MM.1S (cell line): ENCODE results near the gene SLC37A1.

Experiments
- DNase-seq: peaks from one replicate; pipeline ENCODE4 v3.0.0-alpha.2; 2015
- H2AFZ ChIP-seq: fragments of 300-600 bp; sonication (generic); 2 replicates; pipeline ENCODE4 v1.6.0; 2016; ENCODE audit warnings: antibody characterized with exemption, low read length
- H3F3A ChIP-seq: fragments of 300-600 bp; sonication (generic); 2 replicates; pipeline ENCODE4 v1.6.1; 2016; ENCODE audit warnings: mild to moderate bottlenecking, antibody characterized with exemption, low read length, moderate library complexity, mixed read lengths; ENCODE audit not compliant: insufficient read depth
- H3K27ac ChIP-seq: fragments of 300-600 bp; sonication (generic); 2 replicates; pipeline ENCODE4 v1.5.1; 2016; ENCODE audit warnings: mild to moderate bottlenecking, low read length
- H3K27me3 ChIP-seq: fragments of 300-600 bp; sonication (generic); replicated peaks from 2 replicates; pipeline ENCODE4 v1.6.0; 2016; ENCODE audit warnings: low read length; ENCODE audit not compliant: insufficient read depth
- H3K36me3 ChIP-seq: fragments of 300-600 bp; sonication (generic); replicated peaks from 2 replicates; pipeline ENCODE4 v1.6.1; 2016; ENCODE audit warnings: mild to moderate bottlenecking, low read length, mixed read lengths; ENCODE audit not compliant: insufficient read depth
- H3K4me1 ChIP-seq: fragments of 300-600 bp; sonication (generic); 2 replicates; pipeline ENCODE4 v1.6.1; 2016; ENCODE audit warnings: low read length, mixed read lengths
- H3K4me2 ChIP-seq: fragments of 300-600 bp; sonication (generic); 2 replicates; pipeline ENCODE4 v1.6.0; 2016; ENCODE audit warnings: low read depth, low read length
- H3K4me3 ChIP-seq: fragments of 300-600 bp; sonication (generic); 2 replicates; pipeline ENCODE4 v1.5.1; 2016; ENCODE audit warnings: low read length, mixed read lengths
- H3K79me2 ChIP-seq: fragments of 300-600 bp; sonication (generic); 2 replicates; pipeline ENCODE4 v1.6.1; 2016; ENCODE audit warnings: mixed run types, low read length, mixed read lengths
- H3K9ac ChIP-seq: fragments of 300-600 bp; sonication (generic); 2 replicates; pipeline ENCODE4 v1.6.1; 2016; ENCODE audit warnings: low read length, mixed read lengths
- H3K9me2 ChIP-seq: fragments of 300-600 bp; sonication (generic); replicated peaks from 2 replicates; pipeline ENCODE4 v1.6.1; 2016; ENCODE audit warnings: mild to moderate bottlenecking, low read length, mixed read lengths; ENCODE audit not compliant: insufficient read depth
- H3K9me3 ChIP-seq: fragments of 300-600 bp; sonication (generic); replicated peaks from 2 replicates; pipeline ENCODE4 v1.6.1; 2016; ENCODE audit warnings: mild to moderate bottlenecking, low read length, mixed read lengths; ENCODE audit not compliant: insufficient read depth
- H4K20me1 ChIP-seq: fragments of 300-600 bp; sonication (generic); 2 replicates; pipeline ENCODE4 v1.6.1; 2016; ENCODE audit warnings: mild to moderate bottlenecking, low read length, moderate library complexity, mixed read lengths; ENCODE audit not compliant: insufficient read depth
- CTCF ChIP-seq: fragments of 300-600 bp; sonication (generic); IDR thresholded peaks from 2 replicates; pipeline ENCODE4 v1.5.1; 2016; ENCODE audit warnings: antibody characterized with exemption, low read length, mixed read lengths
- EZH2 ChIP-seq: fragments of 300-600 bp; sonication (generic); optimal IDR thresholded peaks from 2 replicates; pipeline ENCODE3; 2017; ENCODE audit warnings: low read depth, mild to moderate bottlenecking, antibody characterized with exemption, low read length, mixed read lengths
- EZH2phosphoT487 ChIP-seq: fragments of 300-600 bp; sonication (generic); IDR thresholded peaks from 2 replicates; pipeline ENCODE4 v1.6.1; 2018; ENCODE audit warnings: antibody characterized with exemption, low read length

The SLC37A1 gene

GRCh38 chr21:42522771-42523170, 9.1 kb downstream of the SLC37A1 start:
- TF ChIP-seq CTCF, result no peak
- TF ChIP-seq EZH2, result no peak
- no peak for TF ChIP-seq EZH2phosphoT487
- Histone ChIP-seq H3K27me3 (peaks cover 43% of the 10 kb centered on the region; the same call in 1 of the 2 replicates), H3K4me3 (no peak overlapping the region), H3K9ac (no peak overlapping the region), H3F3A (peaks cover 31% of the 10 kb centered on the region), H3K9me3 (no peaks in the 10 kb centered on the region), H3K79me2 (no peaks in the 10 kb centered on the region), H3K4me1 (peaks cover 44% of the 10 kb centered on the region), H4K20me1 (no peaks in the 10 kb centered on the region), H3K9me2 (no peaks in the 10 kb centered on the region), H3K4me2 (no peak overlapping the region), H3K36me3 (no peaks in the 10 kb centered on the region), H3K27ac (no peak overlapping the region), H2AFZ (no peak overlapping the region)
- no peak for DNase-seq

GRCh38 chr21:42523211-42523610, 9.6 kb downstream of the SLC37A1 start:
- DNase-seq, result no peak
- Histone ChIP-seq H3K4me1 (peaks cover 48% of the 10 kb centered on the region), H4K20me1 (no peaks in the 10 kb centered on the region), H3K4me2 (no peak overlapping the region), H3K4me3 (no peak overlapping the region), H3K9ac (no peak overlapping the region), H3K9me3 (no peaks in the 10 kb centered on the region), H3K36me3 (no peaks in the 10 kb centered on the region), H3K9me2 (no peaks in the 10 kb centered on the region), H3K27me3 (peaks cover 39% of the 10 kb centered on the region; the same call in 1 of the 2 replicates), H3F3A (peaks cover 35% of the 10 kb centered on the region), H3K79me2 (no peaks in the 10 kb centered on the region), H3K27ac (peak overlapping the region; percentile 87; the same call in 1 of the 2 replicates), H2AFZ (no peak overlapping the region)
- no peak for TF ChIP-seq CTCF
- TF ChIP-seq EZH2phosphoT487, result no peak
- TF ChIP-seq EZH2, result no peak

- Histone ChIP-seq H3K36me3 (no peaks in the 10 kb centered on the region), H3K4me2 (peak overlapping the region; percentile 80), H3K4me1 (peaks cover 55% of the 10 kb centered on the region), H3K9me2 (no peaks in the 10 kb centered on the region), H3K9me3 (no peaks in the 10 kb centered on the region), H3K9ac (peak overlapping the region; percentile 71), H3K79me2 (no peaks in the 10 kb centered on the region), H2AFZ (peak overlapping the region; percentile 1), H3F3A (peaks cover 43% of the 10 kb centered on the region), H3K27ac (peak overlapping the region; percentile 87), H4K20me1 (no peaks in the 10 kb centered on the region), H3K27me3 (peaks cover 31% of the 10 kb centered on the region; the same call in 1 of the 2 replicates), H3K4me3 (peak overlapping the region; percentile 53)
- TF ChIP-seq EZH2 (no peak), CTCF (no peak)
- DNase-seq, result no peak
Measured at GRCh38 chr21:42523941-42524340, 10.3 kb downstream of the SLC37A1 start.
